Measurements from ENCODE around the gene TFB2M.

DNA sequence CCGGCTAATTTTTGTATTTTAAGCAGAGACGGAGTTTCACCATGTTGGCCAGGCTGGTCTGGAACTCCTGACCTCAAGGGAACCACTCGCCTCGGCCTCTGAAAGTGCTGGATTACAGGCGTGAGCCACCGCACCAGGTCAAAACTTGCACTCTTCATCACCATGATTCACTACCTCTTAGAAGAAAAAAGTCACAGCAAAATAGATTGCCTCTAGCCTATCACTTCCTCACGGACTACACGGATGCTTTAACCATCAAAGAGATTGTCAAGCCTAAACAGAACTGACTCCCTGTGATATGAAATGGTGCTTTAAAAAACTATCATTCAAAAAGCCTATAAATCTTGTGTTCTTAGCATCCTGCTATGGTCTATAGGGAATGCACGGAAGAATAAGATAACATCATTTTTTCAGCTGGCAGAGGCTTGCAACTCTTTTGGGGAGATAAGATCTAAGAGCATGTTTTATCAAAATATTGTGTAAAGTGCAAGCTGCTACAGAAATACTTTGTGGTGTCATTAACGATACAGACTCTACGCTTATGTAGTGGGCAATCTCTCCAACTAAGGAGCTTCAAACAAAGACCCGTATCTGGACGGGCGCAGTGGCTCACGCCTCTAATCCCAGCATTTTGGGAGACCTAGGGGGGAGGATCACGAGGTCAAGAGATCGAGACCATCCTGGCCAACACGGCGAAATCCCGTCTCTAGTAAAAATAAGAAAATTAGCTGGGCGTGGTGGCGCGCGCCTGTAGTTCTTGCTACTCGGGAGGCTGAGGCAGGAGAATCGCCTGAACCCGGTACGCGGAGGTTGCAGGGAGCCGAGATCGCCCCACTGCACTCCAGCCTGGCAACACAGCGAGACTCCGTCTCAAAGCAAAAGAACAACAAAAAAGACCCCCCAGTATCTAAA is 966 bp downstream of the TFB2M start:
- TF ChIP-seq, protein P1, sequence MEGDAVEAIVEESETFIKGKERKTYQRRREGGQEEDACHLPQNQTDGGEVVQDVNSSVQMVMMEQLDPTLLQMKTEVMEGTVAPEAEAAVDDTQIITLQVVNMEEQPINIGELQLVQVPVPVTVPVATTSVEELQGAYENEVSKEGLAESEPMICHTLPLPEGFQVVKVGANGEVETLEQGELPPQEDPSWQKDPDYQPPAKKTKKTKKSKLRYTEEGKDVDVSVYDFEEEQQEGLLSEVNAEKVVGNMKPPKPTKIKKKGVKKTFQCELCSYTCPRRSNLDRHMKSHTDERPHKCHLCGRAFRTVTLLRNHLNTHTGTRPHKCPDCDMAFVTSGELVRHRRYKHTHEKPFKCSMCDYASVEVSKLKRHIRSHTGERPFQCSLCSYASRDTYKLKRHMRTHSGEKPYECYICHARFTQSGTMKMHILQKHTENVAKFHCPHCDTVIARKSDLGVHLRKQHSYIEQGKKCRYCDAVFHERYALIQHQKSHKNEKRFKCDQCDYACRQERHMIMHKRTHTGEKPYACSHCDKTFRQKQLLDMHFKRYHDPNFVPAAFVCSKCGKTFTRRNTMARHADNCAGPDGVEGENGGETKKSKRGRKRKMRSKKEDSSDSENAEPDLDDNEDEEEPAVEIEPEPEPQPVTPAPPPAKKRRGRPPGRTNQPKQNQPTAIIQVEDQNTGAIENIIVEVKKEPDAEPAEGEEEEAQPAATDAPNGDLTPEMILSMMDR (IDR thresholded peaks at IDR 0.05), result no peak
- TF ChIP-seq EZH2 (IDR thresholded peaks at IDR 0.05; ENCODE audit: borderline replicate concordance, insufficient read depth, low read depth, low read length, poor library complexity, severe bottlenecking), result no peak

Data from B cell (primary cell).